22Rv1 (cell line): ENCODE results near the gene DENND1A.

Source experiments
- ZFX ChIP-seq: fragments of 450-650 bp; IDR thresholded peaks from 2 replicates; pipeline ENCODE4 v1.6.1; 2017; ENCODE audit warnings: antibody characterized with exemption, borderline replicate concordance
- TF ChIP-seq, protein P1 (sequence below): fragments of 450-650 bp; IDR thresholded peaks from 2 replicates; pipeline ENCODE4 v1.5.1; 2017; ENCODE audit warnings: mild to moderate bottlenecking

- TF ChIP-seq, protein P1, sequence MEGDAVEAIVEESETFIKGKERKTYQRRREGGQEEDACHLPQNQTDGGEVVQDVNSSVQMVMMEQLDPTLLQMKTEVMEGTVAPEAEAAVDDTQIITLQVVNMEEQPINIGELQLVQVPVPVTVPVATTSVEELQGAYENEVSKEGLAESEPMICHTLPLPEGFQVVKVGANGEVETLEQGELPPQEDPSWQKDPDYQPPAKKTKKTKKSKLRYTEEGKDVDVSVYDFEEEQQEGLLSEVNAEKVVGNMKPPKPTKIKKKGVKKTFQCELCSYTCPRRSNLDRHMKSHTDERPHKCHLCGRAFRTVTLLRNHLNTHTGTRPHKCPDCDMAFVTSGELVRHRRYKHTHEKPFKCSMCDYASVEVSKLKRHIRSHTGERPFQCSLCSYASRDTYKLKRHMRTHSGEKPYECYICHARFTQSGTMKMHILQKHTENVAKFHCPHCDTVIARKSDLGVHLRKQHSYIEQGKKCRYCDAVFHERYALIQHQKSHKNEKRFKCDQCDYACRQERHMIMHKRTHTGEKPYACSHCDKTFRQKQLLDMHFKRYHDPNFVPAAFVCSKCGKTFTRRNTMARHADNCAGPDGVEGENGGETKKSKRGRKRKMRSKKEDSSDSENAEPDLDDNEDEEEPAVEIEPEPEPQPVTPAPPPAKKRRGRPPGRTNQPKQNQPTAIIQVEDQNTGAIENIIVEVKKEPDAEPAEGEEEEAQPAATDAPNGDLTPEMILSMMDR, result no peak
- TF ChIP-seq ZFX, result no peak
Measured at GRCh38 chr9:123657099-123657498, 272.8 kb downstream of the DENND1A start.
